Sigmoid colon (tissue), 4 donors: ENCODE measurements around the gene TFR2.

Experiments used
- CTCF ChIP-seq, 4 experiments: fragments of 450-650 bp in 3 of 4; fragments of 200-600 bp in 1 of 4; IDR thresholded peaks; one replicate each; pipeline ENCODE4 v1.5.1; 2016 to 2019; ENCODE audit warnings: antibody characterized with exemption in 4 of 4, mild to moderate bottlenecking in 3 of 4, moderate library complexity in 2 of 4
- POLR2A ChIP-seq, 2 donors: fragments of 450-650 bp; IDR thresholded peaks; one replicate each; pipeline ENCODE4 v1.6.1; 2016; ENCODE audit warnings: antibody characterized with exemption in 2 of 2, mild to moderate bottlenecking in 2 of 2, moderate library complexity in 2 of 2
- POLR2AphosphoS5 ChIP-seq, 4 donors: sonication (generic); formaldehyde crosslinking; IDR thresholded peaks; one replicate each; pipeline ENCODE4 v1.6.1; 2017; ENCODE audit warnings: antibody characterized with exemption in 4 of 4

- TF ChIP-seq CTCF (IDR thresholded peaks at IDR 0.05): no peak
- TF ChIP-seq POLR2A (IDR thresholded peaks at IDR 0.05): no peak
- no peak for TF ChIP-seq POLR2AphosphoS5 (IDR thresholded peaks at IDR 0.05)
Observed at GRCh38 chr7:100589341-100589947, 51.9 kb downstream of the TFR2 start.
